GM21717 (cell line): Measurements from ENCODE around the gene PLD5.
"Not testable (repeated sequence)": the region's sequence is repeated elsewhere in the genome, so short reads cannot be mapped to it uniquely, and the experiment has no call there.

Source experiments
- ATAC-seq: cut with Tn5 transposase; IDR thresholded peaks from one replicate; pipeline ENCODE4 v1.9.1; 2021; ENCODE audit warnings: mild to moderate bottlenecking, moderate library complexity; ENCODE audit not compliant: unreplicated experiment

The PLD5 gene

DNA sequence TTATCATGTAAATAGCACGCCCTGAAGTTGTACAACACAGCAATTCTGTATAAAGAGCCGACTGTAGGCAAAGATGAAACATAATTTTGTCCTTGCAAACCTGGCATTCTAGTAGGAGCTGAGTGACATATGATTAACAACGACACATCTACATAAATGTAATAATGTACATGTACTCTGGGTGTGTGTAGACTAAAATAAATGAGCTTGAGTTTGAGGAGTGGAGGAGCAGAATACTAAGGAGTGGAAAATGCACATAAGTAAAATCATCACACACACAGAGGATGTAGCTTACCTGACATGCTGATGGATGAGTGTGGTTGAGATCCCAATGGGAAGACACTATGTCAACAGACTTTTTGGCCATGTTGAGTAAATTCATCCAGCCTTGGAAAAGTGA is 236.4 kb downstream of the PLD5 start:
- not testable (repeated sequence) for ATAC-seq

DNA sequence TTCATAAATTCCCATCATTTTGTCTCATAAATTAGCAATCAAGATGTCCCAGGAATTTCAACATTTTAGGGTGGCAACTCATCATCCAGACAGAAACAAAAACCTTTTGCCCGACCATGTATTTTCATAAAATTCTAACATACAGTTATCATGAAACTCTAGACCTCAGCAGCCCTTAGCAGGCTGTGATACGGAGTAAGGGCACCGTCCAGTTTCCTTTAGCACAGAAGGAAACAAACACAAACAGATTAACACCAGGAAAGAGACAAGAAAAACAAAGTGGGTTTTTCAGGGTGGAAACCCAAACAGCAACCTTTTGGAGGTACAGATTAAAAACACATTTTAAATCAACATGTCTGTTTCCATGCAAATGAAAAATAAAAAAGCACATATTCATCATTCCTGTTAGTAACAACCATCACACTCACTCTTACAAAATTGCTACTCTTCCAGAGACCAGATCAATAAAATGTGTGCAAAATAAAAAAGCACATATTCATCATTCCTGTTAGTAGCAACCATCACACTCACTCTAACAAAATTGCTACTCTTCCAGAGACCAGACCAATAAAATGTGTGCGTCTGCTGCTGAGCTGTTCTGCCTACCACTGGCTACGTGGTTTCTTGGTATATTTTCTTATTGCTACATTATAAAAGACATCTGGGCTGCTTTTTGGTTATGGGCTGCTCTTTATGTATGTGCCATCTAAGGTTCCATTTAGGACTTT is 241.6 kb downstream of the PLD5 start:
- ATAC-seq, result not testable (repeated sequence)

DNA sequence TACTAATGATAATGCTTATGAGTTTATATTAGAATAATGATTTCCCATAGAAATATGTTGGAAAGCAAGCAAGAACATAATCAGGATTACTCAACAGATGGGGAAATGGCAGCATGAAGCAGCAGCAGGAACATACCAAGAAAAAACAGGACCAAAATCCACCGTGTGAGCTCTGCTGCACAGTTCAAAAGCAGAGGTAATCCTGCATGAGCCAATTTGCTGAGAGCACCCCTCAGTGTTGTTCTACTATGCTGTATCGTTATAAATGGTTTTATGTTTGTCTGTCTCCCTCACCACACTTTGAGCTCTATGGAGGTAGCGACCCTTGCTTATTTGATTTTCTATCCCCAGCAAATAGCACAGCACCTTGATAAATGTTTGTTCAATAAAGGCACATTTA is 246.1 kb downstream of the PLD5 start:
- not testable (repeated sequence) for ATAC-seq

DNA sequence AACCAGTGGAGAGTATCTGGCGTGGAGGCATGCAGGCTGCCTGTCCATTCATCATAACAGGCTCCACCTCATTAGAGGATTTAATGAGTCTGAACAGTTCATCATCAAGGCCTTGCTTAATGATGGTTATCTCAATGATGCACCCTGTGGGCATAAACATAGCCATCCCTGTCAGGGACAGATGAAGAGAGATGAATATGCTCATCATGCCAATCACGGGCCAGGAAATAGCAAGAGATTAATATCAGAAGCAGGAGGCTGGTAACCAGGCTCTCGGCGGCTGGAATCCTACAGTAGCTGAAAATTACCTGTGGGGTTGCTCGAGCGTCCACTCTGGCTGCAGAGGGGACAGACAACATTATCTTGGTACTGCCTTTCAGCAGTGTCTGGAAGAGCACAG is 247.7 kb downstream of the PLD5 start:
- not testable (repeated sequence) for ATAC-seq

DNA sequence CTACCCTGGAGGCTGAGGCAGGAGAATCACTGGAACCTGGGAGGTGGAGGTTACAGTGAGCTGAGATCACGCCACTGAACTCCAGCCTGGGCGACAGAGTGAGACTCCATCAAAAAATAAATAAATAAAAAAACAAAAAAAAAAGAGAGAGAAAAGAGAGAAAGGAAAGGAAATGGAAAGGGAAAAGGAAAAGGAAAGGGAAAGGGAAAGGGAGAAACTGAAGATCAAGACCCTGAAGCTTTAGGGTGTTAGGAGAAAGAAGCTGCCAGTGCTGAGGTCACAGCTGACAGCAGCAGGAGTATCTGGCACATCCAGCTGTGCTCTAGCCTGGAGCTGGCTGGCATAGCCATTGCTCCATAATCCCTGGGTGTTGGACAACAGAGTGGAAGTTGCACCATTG is 257.5 kb downstream of the PLD5 start:
- not testable (repeated sequence) for ATAC-seq

DNA sequence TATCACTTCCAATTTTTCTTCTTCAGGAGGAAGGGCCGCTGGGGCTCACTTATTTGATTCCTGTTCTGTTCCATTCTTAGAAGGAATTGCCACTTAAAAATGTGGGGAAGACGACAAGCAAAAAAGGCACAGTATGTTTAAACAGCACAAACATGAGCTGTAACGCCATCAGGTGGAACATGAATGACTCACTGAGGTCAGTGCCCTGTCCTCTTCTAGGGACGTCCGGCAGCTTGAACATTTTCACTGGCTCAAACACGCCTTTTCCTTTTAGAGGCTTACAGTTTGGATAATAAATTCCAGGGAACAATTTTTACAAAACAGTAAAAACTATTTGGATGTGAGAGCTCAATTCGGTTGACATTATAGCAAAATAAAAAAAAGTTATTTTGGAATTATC is 260.1 kb downstream of the PLD5 start:
- not testable (repeated sequence) for ATAC-seq

DNA sequence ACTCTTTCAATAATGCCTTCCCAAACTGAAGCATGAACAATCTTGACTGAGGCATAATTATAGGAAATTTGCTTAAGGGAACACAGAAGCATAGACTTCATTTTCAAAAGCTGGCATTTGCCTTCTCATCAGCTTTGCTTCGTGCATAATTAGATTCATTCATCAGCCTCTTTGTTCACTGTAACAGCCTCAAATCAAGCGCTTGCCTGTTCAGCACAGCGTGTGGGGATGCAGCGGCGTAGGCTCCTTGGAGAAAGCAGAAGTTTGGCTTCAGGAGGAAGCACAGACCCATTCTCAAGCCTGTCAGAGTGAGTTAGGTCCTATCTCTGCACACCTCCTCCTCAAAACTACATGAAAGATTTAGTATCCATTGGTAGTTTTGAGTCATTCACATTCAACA is 279.2 kb downstream of the PLD5 start:
- ATAC-seq, result no peak

DNA sequence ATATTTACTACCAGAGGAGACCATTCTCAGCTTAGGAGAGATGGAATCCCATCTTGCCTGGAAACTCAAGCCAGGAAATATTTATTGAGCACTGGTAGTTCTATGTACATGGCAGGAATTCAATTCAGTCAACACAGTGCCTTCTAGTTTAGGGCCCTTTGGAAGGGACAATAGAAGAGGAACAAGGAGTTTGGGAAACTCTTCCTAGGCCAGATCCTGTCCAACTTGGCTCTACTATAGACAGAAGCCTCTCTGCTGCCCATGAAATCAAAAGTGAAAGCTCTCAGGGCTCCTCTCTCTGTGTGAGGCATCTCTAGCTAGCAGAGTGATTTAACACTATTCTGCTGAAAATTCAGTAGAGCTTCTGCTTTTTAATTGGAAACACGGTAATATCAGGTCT is 281.0 kb downstream of the PLD5 start:
- ATAC-seq, result peak; percentile 98

DNA sequence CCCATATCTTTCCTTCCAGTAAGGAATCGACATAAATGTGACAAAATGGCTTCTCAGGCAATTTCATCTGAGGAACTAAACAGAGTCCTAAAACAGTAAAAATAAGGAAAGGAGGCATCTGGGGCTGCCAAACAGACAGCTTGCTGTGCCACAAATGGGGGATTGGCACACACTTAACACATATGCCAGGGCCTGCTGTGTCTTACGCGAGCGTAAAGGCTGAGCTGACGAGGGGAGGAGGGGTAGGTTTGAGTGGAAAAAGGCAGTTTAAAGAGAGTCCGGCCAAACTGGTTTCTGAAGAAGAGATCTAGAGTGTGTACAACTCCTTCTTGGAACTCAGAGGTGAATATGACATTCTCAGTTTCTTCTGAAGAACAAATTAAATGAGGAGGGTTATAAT is 281.5 kb downstream of the PLD5 start:
- peak; percentile 10 for ATAC-seq

DNA sequence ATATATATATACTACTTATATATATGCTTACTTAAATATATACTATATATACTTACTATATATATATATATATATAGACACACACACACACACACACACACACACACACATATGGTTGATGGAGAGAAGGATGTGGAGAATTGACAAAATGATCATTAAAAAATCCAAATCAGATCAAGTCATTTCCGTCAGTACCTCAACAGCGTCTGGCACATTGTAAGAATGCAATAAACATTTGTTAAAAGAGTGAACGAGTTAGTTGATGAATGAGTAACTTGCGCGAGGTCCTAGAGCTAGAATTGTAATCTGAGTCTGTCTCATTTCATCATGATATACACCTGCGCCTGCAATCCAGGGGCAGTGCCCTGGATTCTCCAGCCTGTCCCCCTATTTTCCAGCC is 282.6 kb downstream of the PLD5 start:
- no peak for ATAC-seq

DNA sequence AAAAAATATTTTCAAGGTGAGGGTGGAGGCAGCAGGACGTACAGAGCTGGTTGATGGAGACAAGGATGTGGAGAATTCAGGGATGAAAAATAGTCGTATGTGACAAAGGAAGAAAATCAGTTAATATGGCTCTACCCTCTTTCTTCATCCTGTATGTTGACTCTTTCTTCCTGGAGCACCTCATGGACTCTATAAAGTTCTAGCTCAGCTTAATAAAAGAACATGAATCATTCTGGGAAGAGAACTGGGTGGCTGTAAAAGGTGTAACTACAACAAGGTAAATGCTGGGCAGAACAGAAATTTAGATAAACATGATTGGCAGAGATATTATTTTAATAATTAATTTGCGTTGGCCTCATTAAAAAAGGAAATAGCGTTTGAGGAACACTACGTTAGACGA is 283.8 kb downstream of the PLD5 start:
- ATAC-seq, result no peak

DNA sequence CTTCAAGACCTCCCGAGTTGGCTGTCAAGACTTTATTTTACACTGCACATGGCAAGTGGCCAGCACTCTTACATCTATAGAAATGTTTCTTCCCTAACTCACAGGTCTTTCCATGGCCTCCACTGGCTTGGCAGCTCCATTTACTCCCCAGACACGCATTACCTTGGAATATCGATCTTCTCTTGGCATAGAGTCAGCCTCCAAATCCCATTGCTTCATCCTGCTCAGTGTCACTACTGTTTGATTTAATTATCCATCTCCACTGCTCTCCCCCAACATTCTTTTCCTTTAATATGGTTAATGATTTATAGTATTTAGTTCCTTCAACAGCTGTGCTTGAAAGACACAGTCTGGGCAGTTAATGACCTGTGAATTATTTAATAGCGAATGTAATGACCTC is 284.4 kb downstream of the PLD5 start:
- ATAC-seq, result no peak

DNA sequence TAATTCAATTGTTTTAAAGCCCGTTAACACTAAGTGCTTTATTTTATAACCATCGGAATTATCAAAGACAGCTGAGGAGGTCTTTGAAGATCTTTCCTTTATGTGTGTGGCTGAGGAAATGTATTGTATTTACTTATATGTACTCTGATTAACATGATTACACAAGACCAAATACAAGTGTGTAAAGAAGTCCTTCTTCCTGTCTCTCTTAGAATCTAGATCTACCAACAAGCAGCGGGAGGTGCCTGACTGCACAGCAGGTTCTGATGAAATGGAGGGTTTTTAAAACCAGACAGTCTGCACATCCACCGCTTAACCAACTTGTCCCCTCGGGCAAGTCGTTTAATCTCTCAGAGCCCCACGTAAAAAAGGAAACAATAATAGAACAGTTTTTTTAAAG is 285.1 kb downstream of the PLD5 start:
- no peak for ATAC-seq

DNA sequence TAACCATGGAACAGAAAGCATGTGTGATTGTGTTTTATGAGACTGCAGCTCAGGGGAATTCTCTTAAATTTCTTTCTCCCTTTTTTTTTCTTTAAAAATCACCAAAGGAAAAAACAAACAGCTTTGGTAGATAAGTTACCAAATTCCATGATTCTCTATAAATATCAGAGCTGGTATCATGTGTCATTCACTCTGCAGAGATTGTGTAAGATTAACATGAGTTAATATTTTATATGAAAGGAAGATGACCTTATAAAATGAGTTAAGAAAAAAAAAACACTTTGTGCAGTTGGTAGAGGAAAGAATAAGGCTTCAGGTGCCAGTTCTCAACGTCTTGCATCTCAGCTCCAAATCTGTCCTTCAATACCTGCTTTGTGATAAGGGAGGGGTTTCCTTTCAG is 287.4 kb downstream of the PLD5 start:
- no peak for ATAC-seq

DNA sequence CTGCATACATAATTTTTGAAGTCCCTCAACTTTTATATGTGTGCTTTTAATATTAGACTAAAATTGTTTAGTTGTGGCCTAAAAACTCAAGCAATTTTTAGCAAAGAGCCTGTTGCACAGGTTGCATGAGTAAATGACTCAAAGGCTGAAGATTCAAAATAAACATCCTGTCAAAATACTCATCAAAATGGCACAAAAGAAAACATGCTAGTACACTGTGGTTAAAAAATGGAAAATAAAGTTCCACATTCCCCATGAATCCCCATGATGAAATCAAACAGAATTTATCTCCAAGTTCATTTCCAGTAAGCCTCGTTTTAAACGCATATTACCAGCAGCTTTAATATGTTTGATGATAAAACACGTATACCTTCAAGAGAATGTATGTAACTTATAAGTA is 295.5 kb downstream of the PLD5 start:
- no peak for ATAC-seq

DNA sequence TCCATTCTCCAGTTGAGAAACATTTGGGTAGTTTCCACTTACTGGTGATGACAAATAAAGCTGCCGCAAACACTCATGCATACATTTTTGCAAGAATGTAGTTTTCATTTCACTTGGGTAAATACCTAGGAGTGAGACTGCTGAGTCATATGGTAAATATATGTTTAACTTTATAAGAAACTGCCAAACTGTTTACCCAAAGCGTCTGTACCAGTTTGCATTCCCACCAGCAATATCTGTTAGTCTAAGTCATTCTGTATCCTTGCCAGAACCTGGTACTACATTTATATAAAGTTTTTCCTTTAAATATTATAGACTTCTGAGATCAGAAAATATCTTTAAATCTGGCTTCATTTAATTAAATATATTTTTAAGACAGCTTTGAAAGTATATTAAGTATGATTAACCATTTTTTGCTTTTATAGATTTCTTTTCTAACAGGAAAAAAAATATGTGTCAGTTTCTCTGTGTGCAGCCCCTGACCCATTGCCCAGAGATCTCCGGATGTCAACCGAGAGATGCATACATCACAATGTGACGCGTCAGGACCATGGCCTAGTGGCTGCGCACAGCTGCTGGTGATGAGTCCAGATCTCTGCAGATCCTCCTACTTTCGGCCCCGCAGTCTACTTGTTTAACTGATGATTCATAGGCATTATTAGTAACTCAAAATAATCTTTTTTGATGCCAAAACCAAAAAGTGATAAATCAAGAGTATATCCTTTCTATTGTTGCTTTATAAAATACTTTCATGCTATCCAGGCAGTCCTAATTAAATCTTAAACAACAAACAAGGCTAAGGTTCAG is 298.5 kb downstream of the PLD5 start:
- peak; percentile 64 for ATAC-seq

DNA sequence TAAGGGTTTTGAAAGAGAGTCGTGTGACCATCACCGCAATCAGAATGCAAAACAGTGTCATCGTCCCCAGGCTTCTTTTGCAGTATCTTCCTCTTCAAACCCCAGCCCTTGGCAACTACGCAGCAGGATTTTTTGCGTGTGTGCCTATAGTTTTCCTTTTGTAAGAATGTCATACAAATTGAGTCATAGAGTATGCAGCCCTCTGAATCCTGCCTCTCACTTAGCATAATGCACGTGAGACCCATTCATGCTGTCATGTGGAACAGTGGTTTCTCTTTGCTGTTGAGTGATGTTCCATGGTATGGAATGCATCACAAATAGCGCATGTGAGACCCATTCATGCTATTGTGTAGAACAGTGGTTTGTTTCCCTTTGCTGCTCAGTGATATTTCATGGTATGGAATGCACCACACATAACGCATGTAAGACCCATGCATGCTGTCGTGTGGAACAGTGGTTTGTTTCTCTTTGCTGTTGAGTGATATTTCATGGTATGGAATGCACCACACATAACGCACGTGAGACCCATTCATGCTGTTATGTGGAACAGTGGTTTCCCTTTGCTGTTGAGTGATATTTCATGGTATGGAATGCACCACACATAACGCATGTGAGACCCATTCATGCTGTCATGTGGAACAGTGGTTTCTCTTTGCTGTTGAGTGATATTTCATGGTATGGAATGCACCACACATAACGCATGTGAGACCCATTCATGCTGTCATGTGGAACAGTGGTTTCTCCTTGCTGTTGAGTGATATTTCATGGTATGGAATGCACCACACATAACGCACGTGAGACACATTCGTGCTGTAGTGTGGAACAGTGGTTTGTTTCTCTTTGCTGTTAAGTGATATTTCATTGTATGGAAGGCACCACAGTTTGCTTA is 299.4 kb downstream of the PLD5 start:
- not testable (repeated sequence) for ATAC-seq

DNA sequence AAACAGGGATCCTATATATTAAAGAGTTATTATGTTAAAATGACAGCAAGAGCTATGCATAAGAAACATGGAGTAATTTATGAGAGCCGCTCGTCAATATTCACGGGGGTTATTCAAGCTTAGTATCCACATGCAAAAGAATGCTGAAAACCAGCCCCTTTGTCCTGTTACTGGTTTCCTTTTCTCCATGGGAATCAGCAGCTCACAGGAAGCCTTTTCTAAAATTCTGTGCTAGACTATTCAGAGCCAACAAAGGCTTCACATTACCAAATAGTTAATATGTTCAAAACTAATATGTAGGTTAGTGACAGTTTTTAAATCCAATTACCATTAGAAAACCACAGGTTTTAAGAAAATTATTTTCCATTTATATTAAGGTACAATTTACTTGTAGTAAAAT is 300.0 kb downstream of the PLD5 start:
- ATAC-seq, result no peak

DNA sequence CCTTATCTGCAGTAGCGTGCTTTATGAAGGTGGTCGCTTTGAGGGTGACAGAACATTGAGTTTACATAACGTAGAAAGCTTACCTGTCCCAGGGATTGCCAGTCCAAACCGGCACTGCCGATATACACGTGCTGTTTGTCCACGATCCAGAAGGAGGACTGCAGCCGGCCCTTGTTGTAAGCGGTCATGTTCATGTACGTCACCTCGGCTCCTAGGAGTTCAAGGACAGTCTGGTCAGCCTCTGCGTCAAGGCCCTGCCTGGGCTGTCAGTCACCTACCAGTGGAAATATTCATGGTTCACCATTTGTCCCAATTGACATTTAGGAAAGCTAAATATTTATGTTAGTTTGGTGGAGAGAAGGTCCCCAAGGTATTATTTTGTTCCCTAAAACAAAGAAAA is 304.6 kb downstream of the PLD5 start:
- ATAC-seq, result no peak

DNA sequence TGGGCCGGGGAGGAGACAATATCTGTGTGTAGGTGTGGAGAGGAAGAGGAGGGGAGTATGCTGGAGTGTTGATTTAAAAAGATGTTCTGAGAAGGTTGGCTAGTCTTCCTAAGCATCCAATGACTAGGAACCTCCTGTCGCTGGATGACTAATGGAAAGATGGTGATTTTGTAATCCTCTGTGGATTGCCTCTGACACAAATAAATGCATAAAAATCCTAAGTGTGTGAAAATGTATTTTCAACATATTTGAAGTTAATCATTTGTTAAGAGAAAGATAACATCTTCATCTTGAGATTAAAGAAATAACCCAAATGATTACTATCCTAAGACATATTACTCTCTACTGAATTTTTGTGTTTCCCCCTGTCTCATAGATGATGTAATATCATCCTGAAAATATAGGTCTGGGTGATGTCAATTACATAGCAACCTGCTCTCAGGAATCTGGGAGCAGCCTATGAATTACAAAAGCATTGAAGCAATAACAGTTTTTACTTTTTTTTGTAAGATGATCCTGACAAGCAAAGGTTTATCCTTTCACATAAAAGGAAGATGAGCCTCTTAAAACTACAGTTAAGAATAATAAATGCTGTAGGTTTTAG is 305.1 kb downstream of the PLD5 start:
- no peak for ATAC-seq

DNA sequence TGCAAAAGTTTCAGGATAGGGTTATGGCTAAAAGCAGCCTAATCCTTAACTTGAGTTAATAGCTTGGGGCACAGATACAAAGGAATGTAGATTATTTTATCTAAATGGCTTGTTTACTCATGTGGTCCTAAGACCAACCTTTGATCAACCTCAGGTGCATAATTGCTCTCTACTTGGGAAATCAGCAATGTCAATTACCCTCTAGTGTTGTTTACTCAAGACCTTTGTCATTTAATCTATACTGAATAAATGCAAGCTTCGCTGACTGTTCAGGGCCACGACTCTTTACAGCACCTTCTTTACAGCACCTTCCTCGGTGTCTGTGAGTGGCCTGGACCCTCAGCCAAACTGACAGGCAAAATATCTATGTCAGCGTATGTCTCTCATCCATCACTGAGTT is 308.1 kb downstream of the PLD5 start:
- ATAC-seq, result no peak
